NCI-H2227 (cell line): ENCODE data around the gene ADD1.

ENCODE experiments used
- DNase-seq: peaks from one replicate; lab custom pipeline; 2025; ENCODE audit not compliant: unreplicated experiment; lab: John Stamatoyannopoulos, UW

ADD1 gene

DNA sequence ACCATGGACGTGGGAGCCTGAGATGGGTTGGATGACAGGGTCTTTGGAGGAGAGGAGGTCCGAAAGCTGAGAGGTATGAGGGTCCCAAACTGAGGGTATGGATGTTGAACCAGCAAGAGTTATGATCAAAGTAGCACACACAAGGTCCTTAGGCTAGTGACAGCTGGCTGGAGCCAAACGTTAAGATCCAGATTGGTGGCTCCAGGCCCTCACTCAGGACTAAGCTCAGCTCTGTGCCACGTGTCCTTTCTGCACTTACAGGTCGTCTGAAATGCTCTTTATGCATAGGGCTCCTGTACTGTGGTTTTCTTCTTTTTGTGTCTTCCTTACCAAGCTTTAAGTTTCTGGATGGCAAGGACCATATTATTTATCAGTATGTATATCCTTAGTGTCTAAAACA is 35.4 kb downstream of the ADD1 start:
- DNase-seq, result no peak

DNA sequence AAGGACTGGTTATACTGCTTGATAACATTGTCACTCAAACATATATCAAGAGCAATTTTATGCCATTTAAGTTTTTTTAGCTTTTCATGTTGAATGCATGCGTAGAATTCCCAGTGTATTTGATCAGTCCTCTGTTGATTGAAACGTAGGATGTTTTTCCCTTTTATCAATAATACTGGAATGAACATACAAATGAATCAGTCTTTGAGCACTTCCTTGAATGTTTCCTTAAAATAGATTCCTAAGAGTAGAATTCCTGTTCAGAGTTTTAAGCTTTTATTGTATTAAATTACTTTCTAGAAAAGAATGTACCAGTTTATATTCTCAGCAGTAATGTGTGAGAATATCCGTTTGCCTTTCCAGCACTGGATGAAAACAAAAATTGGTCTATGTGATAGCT is 37.8 kb downstream of the ADD1 start:
- no peak for DNase-seq

DNA sequence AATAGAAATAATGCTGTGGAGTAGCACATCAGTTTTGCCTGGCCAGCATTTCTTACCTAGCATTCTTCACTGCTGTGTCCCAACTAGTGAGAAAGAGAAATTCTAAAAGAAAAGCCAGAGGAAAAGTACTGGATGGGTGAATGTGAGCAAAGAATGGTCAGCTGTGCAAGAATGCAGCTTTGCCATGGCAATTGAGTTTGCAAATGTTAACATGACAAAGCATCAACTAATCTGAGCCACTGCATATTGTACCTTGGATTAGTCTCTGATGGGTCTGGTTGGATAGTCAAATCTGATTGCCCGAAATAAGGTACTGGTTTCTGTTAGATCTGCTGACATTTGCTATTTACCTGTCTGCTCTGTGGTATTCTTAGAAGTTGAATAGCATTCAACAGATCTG is 38.7 kb downstream of the ADD1 start:
- DNase-seq, result no peak

DNA sequence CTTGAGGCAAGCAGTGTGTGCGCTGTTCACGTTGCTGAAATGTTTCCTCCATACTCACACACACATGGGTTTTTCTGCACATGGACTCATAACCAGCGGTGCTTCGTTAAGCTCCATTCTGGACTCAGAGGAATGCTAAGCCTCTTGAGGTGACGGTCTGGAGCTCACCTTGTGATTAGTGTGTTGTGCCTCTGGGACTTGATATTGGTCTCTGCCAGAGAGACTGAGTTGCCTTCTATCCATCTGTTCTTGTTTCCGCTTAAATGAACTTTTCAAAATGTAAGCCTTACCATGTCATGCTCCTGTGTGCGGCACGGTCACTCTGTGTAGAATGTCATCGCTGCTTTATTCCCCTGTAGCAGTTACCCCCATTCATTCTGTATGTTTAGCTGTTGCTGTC is 42.5 kb downstream of the ADD1 start:
- no peak for DNase-seq

DNA sequence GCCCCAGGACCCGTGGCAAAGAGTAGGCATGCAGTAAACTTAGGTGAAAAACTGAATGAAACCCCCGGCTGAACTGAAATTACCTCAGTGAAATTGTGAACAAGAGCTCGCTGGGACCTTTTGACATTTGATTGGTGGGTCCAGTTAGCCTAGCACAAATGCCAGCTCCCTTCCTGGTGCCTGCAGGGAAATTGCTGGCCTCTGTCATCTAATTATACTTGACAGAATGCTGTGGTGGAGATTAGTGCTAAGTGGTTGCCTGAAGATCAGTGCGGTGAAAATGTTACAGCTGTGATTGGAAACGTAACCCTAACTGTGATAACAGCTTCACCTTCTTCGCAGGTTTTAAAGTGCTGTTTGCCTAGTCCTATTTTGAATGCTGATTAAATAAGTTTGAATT is 43.0 kb downstream of the ADD1 start:
- DNase-seq, result peak; percentile 85

DNA sequence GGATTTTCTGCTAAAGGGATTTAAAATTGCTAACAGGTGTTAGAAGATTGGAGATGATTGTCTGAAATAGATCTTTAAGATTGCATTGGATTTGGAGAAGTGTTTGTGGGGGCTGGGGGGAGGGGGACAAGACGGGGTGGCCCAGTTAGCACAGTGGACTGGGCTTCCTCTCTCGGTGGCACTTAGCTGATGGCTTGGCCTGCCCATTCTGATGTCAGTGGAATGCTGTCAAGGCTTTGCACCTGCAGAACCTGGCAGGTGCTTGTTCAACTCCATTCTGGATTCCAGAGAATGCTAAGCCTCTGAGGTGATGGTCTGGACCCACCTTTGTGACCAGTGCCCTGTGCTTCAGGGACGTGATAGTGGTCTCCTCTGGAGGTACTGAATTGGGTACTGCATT is 43.7 kb downstream of the ADD1 start:
- peak; percentile 25 for DNase-seq

DNA sequence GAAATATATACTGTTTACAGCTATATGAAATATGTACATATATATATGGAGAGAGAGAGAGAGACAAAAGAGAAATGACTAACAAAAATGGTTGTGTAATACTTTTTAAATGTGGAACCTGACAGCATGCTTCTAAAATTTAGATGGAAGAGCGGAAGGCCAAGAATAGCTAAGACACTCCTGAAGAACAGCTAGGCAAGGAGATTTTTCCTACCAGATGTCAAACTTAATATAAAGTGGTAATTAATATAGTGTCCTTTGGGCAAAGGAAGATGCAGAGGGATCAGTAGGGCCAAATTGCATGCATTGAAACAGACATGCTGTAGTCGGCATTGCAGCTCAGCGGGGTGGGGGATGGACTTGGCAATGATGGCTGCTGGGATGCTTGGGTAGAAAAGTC is 45.2 kb downstream of the ADD1 start:
- no peak for DNase-seq

DNA sequence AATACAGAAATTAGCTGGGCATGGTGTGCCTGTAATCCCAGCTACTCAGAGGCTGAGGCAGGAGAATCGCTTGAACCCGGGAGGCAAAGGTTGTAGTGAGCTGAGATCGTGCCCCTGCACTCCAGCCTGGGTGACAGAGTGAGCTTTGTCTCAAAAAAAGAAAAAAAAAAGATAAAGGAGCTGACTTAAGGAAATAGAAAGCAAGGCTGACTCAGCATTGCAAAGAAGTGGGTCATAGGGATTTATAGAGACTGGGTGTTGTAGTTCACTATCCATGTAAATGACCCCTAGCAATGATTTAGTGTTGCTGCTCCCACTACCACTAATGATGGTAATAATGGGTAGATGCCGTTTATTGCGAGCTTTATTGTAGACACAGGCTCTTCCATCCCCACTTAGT is 47.6 kb downstream of the ADD1 start:
- no peak for DNase-seq

DNA sequence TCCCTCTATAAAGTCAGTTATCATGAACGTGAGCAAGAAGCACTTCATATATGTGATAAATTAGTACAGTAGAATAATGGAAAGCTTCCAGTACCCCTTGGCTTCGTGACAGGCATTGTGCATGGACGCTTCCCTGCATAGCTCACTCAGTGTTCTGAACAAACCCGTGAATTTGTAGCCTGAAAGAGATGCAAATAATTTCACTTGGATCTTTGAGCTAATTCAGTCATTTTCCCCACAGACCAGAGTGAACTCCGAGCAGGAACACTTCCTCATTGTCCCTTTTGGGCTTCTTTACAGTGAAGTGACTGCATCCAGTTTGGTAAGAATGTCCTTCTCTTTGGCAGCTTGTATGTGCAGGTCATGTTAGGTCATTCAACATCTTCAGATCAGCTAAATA is 50.1 kb downstream of the ADD1 start:
- DNase-seq, result no peak

DNA sequence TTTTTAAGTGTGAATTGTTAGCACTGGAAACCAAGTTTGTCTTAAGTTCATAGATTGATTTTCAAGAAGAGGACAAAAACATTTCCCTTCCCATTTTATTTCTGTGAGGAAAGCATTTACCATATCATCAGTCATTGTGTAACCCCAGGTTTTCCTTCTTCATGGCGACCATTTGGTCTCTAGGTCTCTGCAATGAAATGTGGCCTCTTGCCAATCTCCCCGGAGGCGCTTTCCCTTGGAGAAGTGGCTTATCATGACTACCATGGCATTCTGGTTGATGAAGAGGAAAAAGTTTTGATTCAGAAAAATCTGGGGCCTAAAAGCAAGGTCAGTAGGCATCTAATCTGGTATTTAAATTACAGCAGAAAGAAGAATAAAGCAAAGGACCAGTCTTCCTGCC is 54.4 kb downstream of the ADD1 start:
- DNase-seq, result no peak

DNA sequence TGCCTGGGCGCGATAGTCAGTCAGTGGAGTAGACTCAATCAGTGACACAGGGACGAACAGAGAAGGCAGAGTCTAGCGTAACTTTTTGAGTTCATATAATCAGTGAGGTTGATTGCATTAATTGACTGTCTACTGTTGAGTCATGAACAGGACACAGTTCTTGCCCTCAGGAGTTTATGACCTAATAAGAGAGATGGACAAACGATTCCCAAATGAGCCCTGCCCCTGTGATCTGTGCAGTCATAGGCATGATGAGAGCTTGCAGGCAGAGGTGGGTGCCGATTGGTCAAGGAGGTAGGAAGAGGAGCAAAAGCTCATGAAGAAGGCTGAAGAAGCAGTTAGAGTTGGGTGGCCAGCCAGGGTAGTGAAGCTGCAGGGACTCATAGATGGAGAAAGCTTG is 57.1 kb downstream of the ADD1 start:
- DNase-seq, result no peak

DNA sequence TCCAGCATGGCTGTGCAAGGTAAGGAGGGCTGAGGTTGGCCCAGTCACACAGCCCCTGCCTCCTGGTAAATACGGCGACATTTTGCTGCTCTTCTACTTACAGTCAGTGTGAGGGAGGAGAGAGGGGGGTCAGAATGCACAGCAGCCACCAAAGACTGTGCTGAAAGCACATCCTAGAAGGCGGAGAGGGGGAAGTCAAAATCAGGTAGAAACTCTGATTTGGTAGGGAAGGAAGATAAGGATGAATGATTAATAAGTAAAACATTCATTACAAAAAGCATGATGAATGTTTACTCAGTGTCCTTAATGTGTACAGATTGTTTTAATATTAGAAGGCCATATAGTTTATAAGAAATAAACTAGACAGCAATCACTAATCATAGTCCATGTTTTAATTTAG is 57.5 kb downstream of the ADD1 start:
- DNase-seq, result no peak

DNA sequence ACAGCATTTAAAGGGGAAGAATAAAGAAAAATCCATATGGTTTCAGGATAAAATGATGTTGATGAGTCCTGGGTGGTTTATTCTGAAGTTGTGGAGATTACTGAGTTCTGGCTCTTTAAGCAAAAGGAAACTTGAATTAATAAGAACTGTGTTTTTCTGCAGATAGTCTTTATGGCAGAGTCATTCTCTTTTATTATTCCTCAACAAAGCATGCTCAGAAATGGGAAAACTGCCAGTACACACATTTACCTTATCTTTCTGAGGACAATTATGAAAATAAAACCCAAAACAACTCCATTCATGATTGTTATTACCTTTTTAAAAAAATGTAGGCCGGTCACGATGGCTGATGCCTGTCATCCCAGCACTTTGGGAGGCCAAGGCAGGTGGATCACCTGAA is 58.5 kb downstream of the ADD1 start:
- no peak for DNase-seq

DNA sequence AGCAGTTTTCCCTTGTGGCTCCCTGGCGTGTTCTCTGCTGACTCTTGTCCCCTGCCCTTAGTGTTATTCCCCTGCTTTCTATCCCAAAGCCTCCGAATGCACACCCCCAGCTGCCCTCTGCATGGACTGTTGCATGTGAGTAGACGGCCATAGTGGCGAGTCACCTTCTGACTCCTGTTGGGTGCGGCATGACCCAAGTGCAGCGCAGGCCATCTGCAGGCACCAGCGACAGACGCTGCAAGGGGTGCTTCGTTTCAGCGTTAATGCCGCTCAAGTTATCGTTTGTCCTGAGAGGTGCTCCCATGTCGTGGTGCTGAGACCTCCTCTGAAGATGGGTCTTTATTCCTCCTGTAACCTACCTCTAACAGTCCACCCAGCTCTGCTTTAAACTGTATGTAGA is 61.9 kb downstream of the ADD1 start:
- no peak for DNase-seq

DNA sequence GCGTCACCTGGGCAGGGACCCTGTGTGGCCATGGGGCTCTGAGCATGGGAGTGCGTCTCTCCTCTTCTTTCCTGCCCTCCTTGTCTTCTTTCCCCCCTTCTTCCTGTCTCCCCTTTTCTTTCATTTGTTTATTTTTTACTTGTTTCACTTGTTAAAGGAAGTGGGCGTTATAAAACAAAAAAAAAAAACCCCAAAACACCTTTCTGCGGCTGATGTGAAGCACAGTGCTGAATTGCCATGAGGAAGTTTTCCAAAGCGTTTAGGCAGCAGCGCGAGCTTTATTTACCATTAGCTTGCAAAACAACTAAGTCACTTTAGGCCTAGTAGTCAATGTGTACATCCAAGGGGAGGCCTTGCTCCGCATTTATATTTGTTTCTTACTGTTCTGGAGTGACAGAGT is 62.6 kb downstream of the ADD1 start:
- DNase-seq, result no peak

DNA sequence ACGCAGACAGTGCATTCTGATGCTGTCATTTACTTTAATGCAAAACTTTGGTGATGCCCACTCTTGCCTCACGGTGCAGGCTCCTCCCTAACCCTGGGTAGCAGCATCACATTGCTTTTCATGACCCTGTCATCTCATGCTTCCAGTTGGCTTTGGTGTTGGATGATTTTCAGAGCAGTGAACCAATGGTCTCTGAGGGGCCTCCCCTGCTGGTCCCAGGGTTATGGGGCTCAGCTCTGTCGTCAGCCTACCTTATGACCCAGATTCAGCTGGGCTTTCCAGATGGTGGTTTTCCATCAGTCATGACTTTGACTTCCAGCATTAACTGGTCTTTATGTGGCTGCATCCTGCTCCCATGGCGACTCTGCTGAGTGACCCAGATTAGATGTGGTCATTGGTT is 63.6 kb downstream of the ADD1 start:
- no peak for DNase-seq

DNA sequence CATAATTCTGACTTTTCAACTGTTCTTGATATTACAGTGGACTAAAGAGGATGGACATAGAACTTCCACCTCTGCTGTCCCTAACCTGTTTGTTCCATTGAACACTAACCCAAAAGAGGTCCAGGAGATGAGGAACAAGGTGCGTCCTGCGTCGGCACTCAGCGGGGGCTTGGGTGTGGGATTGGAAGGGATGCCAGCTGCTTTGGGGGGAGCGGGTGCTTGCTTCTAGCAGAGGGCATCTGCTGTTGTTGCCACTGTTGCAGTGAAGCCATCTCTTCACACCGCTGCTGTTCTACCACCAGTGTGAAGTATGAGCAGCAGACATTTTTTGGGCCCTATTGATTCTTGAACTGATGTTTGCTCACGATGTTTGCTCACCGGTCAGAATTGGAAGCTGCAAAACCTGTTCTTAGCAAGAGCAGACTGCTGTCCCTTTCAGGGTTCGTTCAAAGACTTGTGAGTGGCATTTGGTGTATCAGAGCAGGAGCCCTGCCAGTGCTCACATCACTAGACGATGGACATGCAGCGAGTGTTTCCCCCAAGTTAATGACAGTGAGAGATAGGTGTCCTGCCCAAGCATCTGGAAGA is 64.2 kb downstream of the ADD1 start:
- DNase-seq, result no peak

DNA sequence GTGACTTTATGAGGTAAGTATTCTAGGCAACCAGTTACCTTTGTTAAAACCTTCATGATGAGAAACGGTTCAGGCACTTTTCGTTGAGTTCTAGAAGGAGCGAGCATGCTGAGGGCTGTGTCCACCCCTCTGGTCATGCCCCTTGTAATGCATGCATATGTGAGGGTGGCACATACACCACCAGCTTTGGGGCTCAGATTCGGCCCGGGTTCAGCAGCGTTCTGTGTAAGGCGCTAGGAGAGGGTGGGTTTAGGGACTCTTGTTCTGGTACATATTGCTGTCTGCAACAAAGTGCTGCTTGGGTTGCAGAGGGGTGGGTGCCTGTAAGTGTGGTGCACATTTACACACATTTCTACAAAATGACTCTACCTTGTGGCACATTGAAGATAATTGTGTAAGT is 65.0 kb downstream of the ADD1 start:
- no peak for DNase-seq

DNA sequence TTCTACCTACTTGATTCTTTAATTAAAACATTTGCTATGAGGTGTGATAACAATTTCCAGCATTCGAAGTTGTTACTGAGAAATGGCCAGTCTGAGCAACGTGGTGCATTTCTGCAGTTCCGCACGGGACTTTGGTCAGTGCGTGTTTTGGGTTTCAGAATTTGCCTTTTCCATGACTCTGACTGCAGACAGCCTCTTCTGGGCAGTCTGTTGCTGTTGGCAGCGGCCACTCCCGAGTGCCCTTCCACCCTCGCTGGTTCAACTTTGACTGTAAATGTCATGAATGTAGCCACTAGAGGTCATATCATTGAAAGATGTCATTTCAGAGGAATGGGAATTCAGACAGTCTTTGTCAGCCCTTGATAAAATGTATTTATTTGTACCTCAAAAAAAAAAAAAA is 65.9 kb downstream of the ADD1 start:
- no peak for DNase-seq

DNA sequence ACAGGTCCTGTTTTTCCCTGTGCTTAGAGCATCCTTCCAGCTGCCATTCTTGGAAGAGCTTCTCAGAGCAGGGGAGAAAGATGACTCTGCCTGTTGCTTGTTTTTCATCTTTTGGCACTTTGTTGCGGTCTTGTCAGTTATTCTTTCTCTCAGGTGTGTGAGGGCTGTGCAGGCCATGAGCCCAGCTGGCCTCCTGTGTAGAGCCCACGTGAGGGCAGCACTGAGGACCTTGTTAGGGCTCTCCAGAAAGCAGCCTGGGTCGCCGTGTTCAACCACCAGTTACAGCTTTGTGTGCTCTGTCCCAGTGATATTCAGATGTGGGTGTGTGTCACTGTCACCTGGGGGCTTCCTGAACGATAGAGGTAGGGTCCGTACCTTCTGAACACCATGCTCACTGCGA is 66.8 kb downstream of the ADD1 start:
- no peak for DNase-seq

DNA sequence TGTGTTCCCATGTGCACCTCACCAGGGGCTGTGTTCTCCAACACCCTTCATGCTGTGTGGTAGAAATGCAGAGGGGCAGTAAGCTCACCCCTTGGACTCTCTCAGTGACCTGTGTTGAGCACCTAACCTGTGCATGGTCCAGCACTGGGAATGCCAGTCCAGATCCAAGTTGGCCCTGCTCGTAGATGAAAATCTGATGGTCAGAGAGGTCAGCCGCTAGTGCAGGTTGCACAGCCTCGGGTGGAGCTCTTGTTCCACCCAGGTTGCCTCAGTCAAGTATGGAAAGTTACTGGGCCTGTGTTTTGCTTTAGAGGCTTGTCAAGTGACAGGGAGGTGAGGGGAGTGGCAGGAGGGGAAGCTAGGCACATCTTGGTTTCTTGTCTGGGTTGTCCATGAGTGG is 68.2 kb downstream of the ADD1 start:
- DNase-seq, result no peak

DNA sequence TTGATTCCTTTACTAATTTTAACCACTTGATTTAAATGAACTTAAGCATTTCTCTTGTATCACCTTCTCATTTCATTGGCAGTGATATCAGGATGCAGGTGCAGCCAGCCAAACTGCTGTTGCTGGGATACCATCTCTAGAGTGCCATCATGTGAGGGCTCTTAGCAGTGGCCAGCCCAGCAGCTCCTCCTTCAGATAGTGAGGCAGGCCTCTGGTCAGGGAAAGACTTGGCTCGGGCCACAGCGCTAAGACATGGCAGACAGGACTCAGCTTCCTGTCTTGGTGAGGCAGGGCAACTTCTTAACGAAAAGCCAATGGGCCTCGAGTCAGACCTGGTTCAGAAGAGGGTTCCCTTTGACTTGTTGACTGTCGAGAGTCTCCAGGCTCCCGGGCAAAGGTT is 69.5 kb downstream of the ADD1 start:
- no peak for DNase-seq

DNA sequence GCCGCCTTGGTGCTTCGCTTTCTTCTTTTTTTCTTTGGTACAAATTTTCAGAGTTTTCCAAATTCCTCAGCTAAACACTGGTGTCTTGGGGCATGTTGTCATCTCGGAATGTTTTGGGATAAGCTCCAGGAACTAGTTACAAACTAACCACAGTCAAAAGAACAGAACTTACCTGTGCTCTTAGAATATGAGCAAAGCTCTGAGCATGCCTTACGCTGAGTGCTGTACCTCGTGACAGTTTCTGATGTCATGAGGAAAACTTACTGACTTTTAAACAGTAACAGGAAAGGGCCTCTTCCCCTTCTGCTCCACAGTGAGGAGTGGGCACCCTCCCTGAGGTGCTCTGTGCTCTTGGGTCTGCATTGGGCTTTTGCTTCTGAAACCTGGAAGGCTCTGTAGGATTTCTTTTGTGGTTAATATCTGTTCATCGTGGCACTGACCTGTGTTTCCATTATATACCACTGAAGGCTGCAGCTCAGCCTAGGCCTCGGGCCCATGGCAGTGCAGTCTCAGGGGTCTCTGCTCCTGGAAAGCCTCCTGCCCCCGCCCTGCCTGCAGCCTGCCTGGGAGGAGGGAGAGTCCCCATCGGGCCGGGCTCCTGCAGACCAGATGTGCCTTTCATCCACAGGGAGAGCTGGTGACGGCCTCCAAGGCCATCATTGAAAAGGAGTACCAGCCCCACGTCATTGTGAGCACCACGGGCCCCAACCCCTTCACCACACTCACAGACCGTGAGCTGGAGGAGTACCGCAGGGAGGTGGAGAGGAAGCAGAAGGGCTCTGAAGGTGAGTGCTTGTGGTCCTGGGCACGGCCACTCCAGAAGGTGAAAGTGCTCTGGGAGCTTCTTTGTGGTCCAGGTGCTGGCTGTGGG is 70.8 kb downstream of the ADD1 start:
- DNase-seq, result no peak
